DOHH2 (cell line): ENCODE results near the gene LRRC10B.

Experiments
- H3F3A ChIP-seq: fragments of 200-600 bp; sonication (generic), shearing (Covaris generic); 2 replicates; pipeline ENCODE4 v1.6.0; 2016; ENCODE audit warnings: antibody characterized with exemption, mild to moderate bottlenecking; ENCODE audit not compliant: control insufficient read depth, insufficient read depth
- H3K27ac ChIP-seq: fragments of 200-600 bp; sonication (generic); 2 replicates; pipeline ENCODE4 v1.5.1; 2014; ENCODE audit warnings: low read depth, mild to moderate bottlenecking, low read length, moderate library complexity
- H3K27me3 ChIP-seq: fragments of 200-600 bp; sonication (generic); 2 replicates; pipeline ENCODE4 v1.6.1; 2014; ENCODE audit warnings: mild to moderate bottlenecking, low read length, mixed read lengths; ENCODE audit not compliant: control insufficient read depth
- H3K36me3 ChIP-seq: fragments of 200-600 bp; sonication (generic); 2 replicates; pipeline ENCODE4 v1.6.1; 2014; ENCODE audit warnings: mild to moderate bottlenecking, low read length, moderate library complexity, mixed read lengths; ENCODE audit not compliant: control insufficient read depth
- H3K4me1 ChIP-seq: fragments of 200-600 bp; sonication (generic); 2 replicates; pipeline ENCODE4 v1.6.1; 2014; ENCODE audit warnings: mild to moderate bottlenecking, low read length, mixed read lengths; ENCODE audit not compliant: control insufficient read depth
- H3K4me2 ChIP-seq: fragments of 200-600 bp; sonication (generic); 2 replicates; pipeline ENCODE4 v1.6.0; 2014; ENCODE audit warnings: mild to moderate bottlenecking, low read length, moderate library complexity
- H3K4me3 ChIP-seq: fragments of 200-600 bp; sonication (generic); 2 replicates; pipeline ENCODE4 v1.5.1; 2014; ENCODE audit warnings: mild to moderate bottlenecking, low read length, mixed read lengths
- H3K79me2 ChIP-seq: fragments of 200-600 bp; sonication (generic); 2 replicates; pipeline ENCODE4 v1.6.1; 2014; ENCODE audit warnings: mild to moderate bottlenecking, low read length, mixed read lengths; ENCODE audit not compliant: control insufficient read depth
- H3K9me2 ChIP-seq: fragments of 200-600 bp; sonication (generic); replicated peaks from 2 replicates; pipeline ENCODE4 v1.6.1; 2014; ENCODE audit warnings: mild to moderate bottlenecking, low read length, mixed read lengths; ENCODE audit not compliant: control insufficient read depth
- H3K9me3 ChIP-seq: fragments of 200-600 bp; sonication (generic); 2 replicates; pipeline ENCODE4 v1.6.1; 2014; ENCODE audit warnings: antibody characterized with exemption, low read length, mixed read lengths; ENCODE audit not compliant: control insufficient read depth, insufficient read depth
- H4K20me1 ChIP-seq: fragments of 200-600 bp; sonication (generic); 2 replicates; pipeline ENCODE4 v1.6.0; 2014; ENCODE audit warnings: low read depth, mild to moderate bottlenecking, antibody characterized with exemption, low read length, moderate library complexity; ENCODE audit not compliant: control insufficient read depth, insufficient read depth
- CTCF ChIP-seq: fragments of 200-600 bp; sonication (generic); IDR thresholded peaks from one replicate; pipeline ENCODE4 v1.5.1; 2014; ENCODE audit warnings: antibody characterized with exemption, mild to moderate bottlenecking, low read depth, low read length; ENCODE audit not compliant: poor library complexity, severe bottlenecking
- EZH2phosphoT487 ChIP-seq: fragments of 200-600 bp; sonication (generic); IDR thresholded peaks from 2 replicates; pipeline ENCODE4 v1.6.1; 2017; ENCODE audit warnings: borderline replicate concordance, mild to moderate bottlenecking, antibody characterized with exemption, low read length, moderate library complexity, mixed read lengths

LRRC10B gene

GRCh38 chr11:61482513-61482912 lies 26.0 kb upstream of the LRRC10B start:
- H3K4me2 ChIP-seq: no peak overlapping the region
- no peaks in the 10 kb centered on the region for H3F3A ChIP-seq
- peaks cover 11% of the 10 kb centered on the region; the same call in 1 of the 2 replicates for H3K27me3 ChIP-seq
- no peaks in the 10 kb centered on the region for H3K79me2 ChIP-seq
- no peaks in the 10 kb centered on the region for H3K36me3 ChIP-seq
- H4K20me1 ChIP-seq: 0 out of 2 replicates have a peak, but pooled peaks cover 5% of the 10 kb centered on the region
- no peak for TF ChIP-seq EZH2phosphoT487
- peak; percentile 79 for TF ChIP-seq CTCF
- no peaks in the 10 kb centered on the region for H3K9me3 ChIP-seq
- no peak overlapping the region for H3K27ac ChIP-seq
- no peak overlapping the region for H3K4me3 ChIP-seq
- H3K9me2 ChIP-seq: no peaks in the 10 kb centered on the region
- H3K4me1 ChIP-seq: no peaks in the 10 kb centered on the region

GRCh38 chr11:61484541-61484940 lies 24.0 kb upstream of the LRRC10B start:
- H3F3A ChIP-seq: no peaks in the 10 kb centered on the region
- no peaks in the 10 kb centered on the region for H3K36me3 ChIP-seq
- TF ChIP-seq CTCF (no peak), EZH2phosphoT487 (no peak)
- H3K9me3 ChIP-seq: no peaks in the 10 kb centered on the region
- no peaks in the 10 kb centered on the region for H3K79me2 ChIP-seq
- H3K4me1 ChIP-seq: no peaks in the 10 kb centered on the region
- H3K4me3 ChIP-seq: no peak overlapping the region
- no peak overlapping the region for H3K4me2 ChIP-seq
- H3K27ac ChIP-seq: no peak overlapping the region
- no peaks in the 10 kb centered on the region for H3K9me2 ChIP-seq
- peaks cover 5% of the 10 kb centered on the region; the same call in 1 of the 2 replicates for H3K27me3 ChIP-seq
- H4K20me1 ChIP-seq: no peaks in the 10 kb centered on the region

- no peak overlapping the region for H3K4me2 ChIP-seq
- no peaks in the 10 kb centered on the region for H3K79me2 ChIP-seq
- no peaks in the 10 kb centered on the region for H3F3A ChIP-seq
- no peaks in the 10 kb centered on the region for H3K9me2 ChIP-seq
- no peak overlapping the region for H3K27ac ChIP-seq
- H3K36me3 ChIP-seq: no peaks in the 10 kb centered on the region
- no peak overlapping the region for H3K4me3 ChIP-seq
- no peaks in the 10 kb centered on the region for H4K20me1 ChIP-seq
- no peaks in the 10 kb centered on the region for H3K4me1 ChIP-seq
- no peaks in the 10 kb centered on the region for H3K9me3 ChIP-seq
- TF ChIP-seq EZH2phosphoT487: no peak
- TF ChIP-seq CTCF: no peak
- H3K27me3 ChIP-seq: peaks cover 5% of the 10 kb centered on the region; the same call in 1 of the 2 replicates
Observed at GRCh38 chr11:61485080-61485479, 23.5 kb upstream of the LRRC10B start.
